NCI-H128 (cell line): ENCODE results near the gene TMEM201.

ENCODE experiments used
- DNase-seq: peaks from one replicate; lab custom pipeline; 2025; ENCODE audit not compliant: unreplicated experiment; lab: John Stamatoyannopoulos, UW

TMEM201 gene

GRCh38 chr1:9652379-9653209, 63.9 kb downstream of the TMEM201 start:
- no peak for DNase-seq

- no peak for DNase-seq
Observed at GRCh38 chr1:9653210-9653490, 64.4 kb downstream of the TMEM201 start.

- no peak for DNase-seq
Observed at GRCh38 chr1:9653491-9654050, 64.9 kb downstream of the TMEM201 start.

GRCh38 chr1:9654051-9654833, 65.5 kb downstream of the TMEM201 start:
- no peak for DNase-seq

GRCh38 chr1:9654834-9655723, 66.4 kb downstream of the TMEM201 start:
- DNase-seq = no peak

- DNase-seq = no peak
Observed at GRCh38 chr1:9655836-9656235, 67.1 kb downstream of the TMEM201 start.

- DNase-seq = no peak
Observed at GRCh38 chr1:9657521-9658032, 68.9 kb downstream of the TMEM201 start.

- DNase-seq = no peak
Observed at GRCh38 chr1:9658199-9658598, 69.5 kb downstream of the TMEM201 start.

GRCh38 chr1:9659328-9659727, 70.6 kb downstream of the TMEM201 start:
- DNase-seq = no peak

GRCh38 chr1:9663257-9663656, 74.5 kb downstream of the TMEM201 start:
- DNase-seq = no peak
